Heart left ventricle (tissue), 13 donors: Measurements from ENCODE around the gene CUL3.

Experiments
- CTCF ChIP-seq, 12 donors: fragments of 200-600 bp; sonication (generic) in 4 of 12; IDR thresholded peaks; one replicate each; pipeline versions ENCODE4 v1.5.0 to v1.8.0; 2018 to 2022; ENCODE audit warnings: antibody characterized with exemption in 12 of 12, mild to moderate bottlenecking in 5 of 12
- POLR2A ChIP-seq, 2 donors: fragments of 450-650 bp; IDR thresholded peaks; one replicate each; pipeline ENCODE4 v1.6.1; 2017; ENCODE audit warnings: antibody characterized with exemption in 2 of 2, mild to moderate bottlenecking in 2 of 2, moderate library complexity in 2 of 2
- donor health status: ischemic (EF 13 %, LVEDD 7.1; RV severe dilation, severe dysfunction).
- donor health status: DM: no; HTN: yes; CAD: no.
- donor health status: DM: no; HTN: no; CAD: no.
- donor health status: ischemic (EF 25% LVEDD 6.9; RV normal size, moderate dysfunction).
- donor health status: ischemic (EF 25% LVEDD 5.7; RV mildly dilated, moderate dysfunction).
- donor health status: ischemic (EF 35%, LVEDD 5.7; RV mildly dilated, moderate dysfunction).
- donor health status: nonischemic (EF 11% LVEDD 7.7; RV severe dilation, severe dysfunction).
- donor health status: DM: yes; HTN: yes; CAD: no.
- donor health status: PGD.
- donor health status: ischemic (EF 29% LVEDD 5.4; RV normal size, mild dysfunction).
- donor health status: nonischemic (EF 23%, LVEDD 6.1; RV moderate dilation, normal function).

DNA sequence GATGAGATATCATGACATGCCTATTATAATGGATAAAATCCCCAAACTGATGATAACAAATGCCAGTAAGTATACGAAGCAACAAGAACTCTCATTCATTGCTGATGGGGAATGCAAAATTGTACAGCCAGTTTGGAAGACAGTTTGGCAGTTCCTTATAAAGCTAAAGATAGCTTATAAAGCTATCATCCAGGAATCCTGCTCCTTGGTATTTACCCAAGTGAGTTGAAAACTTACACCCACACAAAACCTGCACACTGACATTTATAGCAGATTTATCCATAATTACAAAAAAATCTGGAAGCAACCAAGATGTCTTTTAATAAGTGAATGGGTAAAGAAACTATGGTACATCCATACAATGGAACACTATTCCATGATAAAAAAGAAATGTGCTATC is 123.8 kb downstream of the CUL3 start:
- TF ChIP-seq POLR2A (IDR thresholded peaks at IDR 0.05) (no peak), CTCF (IDR thresholded peaks at IDR 0.05) (no peak)
